ENCODE results near the gene PROSER2.
"Not testable (repeated sequence)": the region's sequence is repeated elsewhere in the genome, so short reads cannot be mapped to it uniquely, and the experiment has no call there.

The PROSER2 gene

GRCh38 chr10:11887381-11888227, 64.4 kb downstream of the PROSER2 start:
- no peak for DNase-seq

- not testable (repeated sequence) for DNase-seq
Observed at GRCh38 chr10:11889263-11889662, 66.1 kb downstream of the PROSER2 start.

- DNase-seq: no peak
Observed at GRCh38 chr10:11891776-11892486, 68.8 kb downstream of the PROSER2 start.

GRCh38 chr10:11893749-11894278, 70.7 kb downstream of the PROSER2 start:
- DNase-seq: no peak

- no peak for DNase-seq
Observed at GRCh38 chr10:11894381-11895107, 71.4 kb downstream of the PROSER2 start.

- no peak for DNase-seq
Observed at GRCh38 chr10:11895108-11895466, 71.9 kb downstream of the PROSER2 start.

- DNase-seq: no peak
Observed at GRCh38 chr10:11895598-11895997, 72.4 kb downstream of the PROSER2 start.

- no peak for DNase-seq
Observed at GRCh38 chr10:11896549-11897200, 73.5 kb downstream of the PROSER2 start.

- no peak for DNase-seq
Observed at GRCh38 chr10:11898033-11898371, 74.8 kb downstream of the PROSER2 start.

- no peak for DNase-seq
Observed at GRCh38 chr10:11898372-11899066, 75.4 kb downstream of the PROSER2 start.

GRCh38 chr10:11899067-11899876, 76.1 kb downstream of the PROSER2 start:
- DNase-seq: no peak

- no peak for DNase-seq
Observed at GRCh38 chr10:11901036-11901301, 77.8 kb downstream of the PROSER2 start.

GRCh38 chr10:11901454-11901832, 78.3 kb downstream of the PROSER2 start:
- DNase-seq: no peak

GRCh38 chr10:11901833-11902475, 78.8 kb downstream of the PROSER2 start:
- no peak for DNase-seq

- no peak for DNase-seq
Observed at GRCh38 chr10:11902646-11903045, 79.5 kb downstream of the PROSER2 start.

GRCh38 chr10:11906714-11907113, 83.6 kb downstream of the PROSER2 start:
- DNase-seq: no peak

- no peak for DNase-seq
Observed at GRCh38 chr10:11907914-11908313, 84.8 kb downstream of the PROSER2 start.

GRCh38 chr10:11908536-11908935, 85.4 kb downstream of the PROSER2 start:
- DNase-seq: no peak

- DNase-seq: no peak
Observed at GRCh38 chr10:11908991-11909390, 85.8 kb downstream of the PROSER2 start.

GRCh38 chr10:11909618-11910017, 86.5 kb downstream of the PROSER2 start:
- no peak for DNase-seq

- no peak for DNase-seq
Observed at GRCh38 chr10:11910102-11910501, 86.9 kb downstream of the PROSER2 start.

Measured in activated CD4-positive, CD25-positive, alpha-beta regulatory T cell (primary cell).